ENCODE results near the gene GPS1. TPM values are rescaled to one million over a fixed set of nuclear protein-coding genes. Genes with fewer than 3 reads are reported as not detected.

Gene GPS1
- total and polyA plus RNA-seq, 10 of the 15 experiments (the other 5 are each of a cell fraction or from before 2014, with no cell fraction given): 2.2 to 146 (median 77.7) TPM

DNA sequence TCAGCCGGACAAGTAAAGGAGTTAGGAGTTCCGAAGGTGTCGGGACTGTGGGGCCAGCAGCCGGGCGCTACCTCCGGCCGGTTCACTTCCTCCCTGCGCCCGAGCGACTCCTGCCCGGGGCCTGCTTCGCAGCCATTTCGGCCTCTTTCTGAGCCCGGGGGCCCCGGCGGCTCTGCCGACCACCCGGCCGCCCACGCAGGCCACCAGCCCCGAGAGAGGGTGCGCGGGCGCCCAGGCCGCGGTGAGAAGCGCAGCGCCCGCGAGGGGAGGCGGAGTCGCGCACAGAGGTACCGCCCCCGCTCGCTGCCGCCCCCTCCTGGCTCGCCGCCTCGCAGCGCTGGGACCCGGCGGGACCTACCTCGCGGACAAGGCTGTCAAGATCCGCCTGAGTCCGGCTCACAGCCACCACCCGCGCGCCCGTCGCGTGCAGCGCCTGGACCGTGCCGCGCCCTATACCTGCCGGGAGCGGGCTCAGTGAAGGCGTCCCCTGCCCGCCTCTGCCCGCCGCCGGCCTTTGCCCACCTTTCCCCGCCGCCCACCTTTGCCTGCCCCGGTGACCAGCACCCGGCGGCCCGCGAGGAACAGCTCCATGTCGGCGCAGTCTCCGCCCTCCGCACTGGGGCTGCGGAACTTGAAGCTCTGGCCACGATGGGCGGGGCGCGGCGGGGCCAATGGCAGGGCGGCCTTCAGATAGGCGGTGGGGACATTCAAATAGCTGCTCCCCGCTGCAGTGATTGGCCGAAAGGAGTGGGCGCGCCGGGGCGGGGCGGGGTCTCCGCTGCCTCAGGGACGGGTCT is 14.4 kb upstream of the GPS1 start, which contains the start of gene DCXR (continued):
- TF ChIP-seq, protein P1, sequence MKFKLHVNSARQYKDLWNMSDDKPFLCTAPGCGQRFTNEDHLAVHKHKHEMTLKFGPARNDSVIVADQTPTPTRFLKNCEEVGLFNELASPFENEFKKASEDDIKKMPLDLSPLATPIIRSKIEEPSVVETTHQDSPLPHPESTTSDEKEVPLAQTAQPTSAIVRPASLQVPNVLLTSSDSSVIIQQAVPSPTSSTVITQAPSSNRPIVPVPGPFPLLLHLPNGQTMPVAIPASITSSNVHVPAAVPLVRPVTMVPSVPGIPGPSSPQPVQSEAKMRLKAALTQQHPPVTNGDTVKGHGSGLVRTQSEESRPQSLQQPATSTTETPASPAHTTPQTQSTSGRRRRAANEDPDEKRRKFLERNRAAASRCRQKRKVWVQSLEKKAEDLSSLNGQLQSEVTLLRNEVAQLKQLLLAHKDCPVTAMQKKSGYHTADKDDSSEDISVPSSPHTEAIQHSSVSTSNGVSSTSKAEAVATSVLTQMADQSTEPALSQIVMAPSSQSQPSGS (IDR thresholded peaks at IDR 0.05; ENCODE audit: low read length): no peak
- TF ChIP-seq, protein P2, sequence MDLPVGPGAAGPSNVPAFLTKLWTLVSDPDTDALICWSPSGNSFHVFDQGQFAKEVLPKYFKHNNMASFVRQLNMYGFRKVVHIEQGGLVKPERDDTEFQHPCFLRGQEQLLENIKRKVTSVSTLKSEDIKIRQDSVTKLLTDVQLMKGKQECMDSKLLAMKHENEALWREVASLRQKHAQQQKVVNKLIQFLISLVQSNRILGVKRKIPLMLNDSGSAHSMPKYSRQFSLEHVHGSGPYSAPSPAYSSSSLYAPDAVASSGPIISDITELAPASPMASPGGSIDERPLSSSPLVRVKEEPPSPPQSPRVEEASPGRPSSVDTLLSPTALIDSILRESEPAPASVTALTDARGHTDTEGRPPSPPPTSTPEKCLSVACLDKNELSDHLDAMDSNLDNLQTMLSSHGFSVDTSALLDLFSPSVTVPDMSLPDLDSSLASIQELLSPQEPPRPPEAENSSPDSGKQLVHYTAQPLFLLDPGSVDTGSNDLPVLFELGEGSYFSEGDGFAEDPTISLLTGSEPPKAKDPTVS (IDR thresholded peaks at IDR 0.05; ENCODE audit: low read depth, low read length): no peak
- TF ChIP-seq HDGF (IDR thresholded peaks at IDR 0.05) (peak; percentile 84), MXI1 (IDR thresholded peaks at IDR 0.05; ENCODE audit: low read depth, low read length) (peak; percentile 78), DPF2 (IDR thresholded peaks at IDR 0.05) (peak; percentile 95), CBFB (IDR thresholded peaks at IDR 0.05; ENCODE audit: low read depth) (no peak), SIX5 (IDR thresholded peaks at IDR 0.05; ENCODE audit: low read depth, low read length, severe bottlenecking) (no peak), EZH2 (IDR thresholded peaks at IDR 0.05; ENCODE audit: borderline replicate concordance, control insufficient read depth, low read depth, low read length) (no peak), POLR2A (IDR thresholded peaks at IDR 0.05; ENCODE audit: low read depth, low read length) (peak; percentile 99), ETV6 (conservative IDR thresholded peaks at IDR 0.05 in 1 of 2, IDR thresholded peaks at IDR 0.05 in 1 of 2; ENCODE audit: borderline replicate concordance in 1 of 2, low read depth in 1 of 2) (no peak), MTA2 (IDR thresholded peaks at IDR 0.05; ENCODE audit: low read depth) (no peak), ZZZ3 (IDR thresholded peaks at IDR 0.05; ENCODE audit: control insufficient read depth, insufficient read length, low read depth) (no peak), ZBED1 (IDR thresholded peaks at IDR 0.05; ENCODE audit: borderline replicate concordance) (no peak)
- TF ChIP-seq, protein P3, sequence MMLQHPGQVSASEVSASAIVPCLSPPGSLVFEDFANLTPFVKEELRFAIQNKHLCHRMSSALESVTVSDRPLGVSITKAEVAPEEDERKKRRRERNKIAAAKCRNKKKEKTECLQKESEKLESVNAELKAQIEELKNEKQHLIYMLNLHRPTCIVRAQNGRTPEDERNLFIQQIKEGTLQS (IDR thresholded peaks at IDR 0.05; ENCODE audit: borderline replicate concordance, extremely low read depth, low read depth, low read length): no peak
- TF ChIP-seq, protein P4, sequence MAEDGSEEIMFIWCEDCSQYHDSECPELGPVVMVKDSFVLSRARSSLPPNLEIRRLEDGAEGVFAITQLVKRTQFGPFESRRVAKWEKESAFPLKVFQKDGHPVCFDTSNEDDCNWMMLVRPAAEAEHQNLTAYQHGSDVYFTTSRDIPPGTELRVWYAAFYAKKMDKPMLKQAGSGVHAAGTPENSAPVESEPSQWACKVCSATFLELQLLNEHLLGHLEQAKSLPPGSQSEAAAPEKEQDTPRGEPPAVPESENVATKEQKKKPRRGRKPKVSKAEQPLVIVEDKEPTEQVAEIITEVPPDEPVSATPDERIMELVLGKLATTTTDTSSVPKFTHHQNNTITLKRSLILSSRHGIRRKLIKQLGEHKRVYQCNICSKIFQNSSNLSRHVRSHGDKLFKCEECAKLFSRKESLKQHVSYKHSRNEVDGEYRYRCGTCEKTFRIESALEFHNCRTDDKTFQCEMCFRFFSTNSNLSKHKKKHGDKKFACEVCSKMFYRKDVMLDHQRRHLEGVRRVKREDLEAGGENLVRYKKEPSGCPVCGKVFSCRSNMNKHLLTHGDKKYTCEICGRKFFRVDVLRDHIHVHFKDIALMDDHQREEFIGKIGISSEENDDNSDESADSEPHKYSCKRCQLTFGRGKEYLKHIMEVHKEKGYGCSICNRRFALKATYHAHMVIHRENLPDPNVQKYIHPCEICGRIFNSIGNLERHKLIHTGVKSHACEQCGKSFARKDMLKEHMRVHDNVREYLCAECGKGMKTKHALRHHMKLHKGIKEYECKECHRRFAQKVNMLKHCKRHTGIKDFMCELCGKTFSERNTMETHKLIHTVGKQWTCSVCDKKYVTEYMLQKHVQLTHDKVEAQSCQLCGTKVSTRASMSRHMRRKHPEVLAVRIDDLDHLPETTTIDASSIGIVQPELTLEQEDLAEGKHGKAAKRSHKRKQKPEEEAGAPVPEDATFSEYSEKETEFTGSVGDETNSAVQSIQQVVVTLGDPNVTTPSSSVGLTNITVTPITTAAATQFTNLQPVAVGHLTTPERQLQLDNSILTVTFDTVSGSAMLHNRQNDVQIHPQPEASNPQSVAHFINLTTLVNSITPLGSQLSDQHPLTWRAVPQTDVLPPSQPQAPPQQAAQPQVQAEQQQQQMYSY (CRISPR knock-in tag; IDR thresholded peaks at IDR 0.05): no peak
- TF ChIP-seq, protein P5, sequence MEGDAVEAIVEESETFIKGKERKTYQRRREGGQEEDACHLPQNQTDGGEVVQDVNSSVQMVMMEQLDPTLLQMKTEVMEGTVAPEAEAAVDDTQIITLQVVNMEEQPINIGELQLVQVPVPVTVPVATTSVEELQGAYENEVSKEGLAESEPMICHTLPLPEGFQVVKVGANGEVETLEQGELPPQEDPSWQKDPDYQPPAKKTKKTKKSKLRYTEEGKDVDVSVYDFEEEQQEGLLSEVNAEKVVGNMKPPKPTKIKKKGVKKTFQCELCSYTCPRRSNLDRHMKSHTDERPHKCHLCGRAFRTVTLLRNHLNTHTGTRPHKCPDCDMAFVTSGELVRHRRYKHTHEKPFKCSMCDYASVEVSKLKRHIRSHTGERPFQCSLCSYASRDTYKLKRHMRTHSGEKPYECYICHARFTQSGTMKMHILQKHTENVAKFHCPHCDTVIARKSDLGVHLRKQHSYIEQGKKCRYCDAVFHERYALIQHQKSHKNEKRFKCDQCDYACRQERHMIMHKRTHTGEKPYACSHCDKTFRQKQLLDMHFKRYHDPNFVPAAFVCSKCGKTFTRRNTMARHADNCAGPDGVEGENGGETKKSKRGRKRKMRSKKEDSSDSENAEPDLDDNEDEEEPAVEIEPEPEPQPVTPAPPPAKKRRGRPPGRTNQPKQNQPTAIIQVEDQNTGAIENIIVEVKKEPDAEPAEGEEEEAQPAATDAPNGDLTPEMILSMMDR (IDR thresholded peaks at IDR 0.05 in 2 of 3, conservative IDR thresholded peaks at IDR 0.05 in 1 of 3; ENCODE audit: control insufficient read depth in 2 of 3, extremely low read depth in 1 of 3, insufficient read depth in 1 of 3, low read depth in 3 of 3, low read length in 3 of 3): peak; percentile 83 to 94 (median 89)
